IMR-90 (cell line): ENCODE results near the gene CD163L1. TPM values are rescaled to one million over a fixed set of nuclear protein-coding genes. Genes with fewer than 3 reads are reported as not detected.

Experiments used
- ATAC-seq: fragments of 200-7000 bp; cut with Tn5 transposase; 2 replicates; pipeline ENCODE4 v1.9.1; 2020; ENCODE audit warnings: low read depth, mild to moderate bottlenecking, moderate library complexity
- BruUV-seq: library from RNA; stranded (reverse); fragments of 400-500 nt; replicated peaks from 2 replicates; lab custom pipeline; 2021; lab: Mats Ljungman, UMichigan
- CTCF ChIA-PET: fragments of 300-600 bp; formaldehyde crosslinking; extraction: SDS; loops from one replicate; lab custom pipeline; 2021; ENCODE audit warnings: antibody characterized with exemption; lab: Yijun Ruan, JAX
- POLR2A ChIA-PET: fragments of 300-600 bp; sonication (Branson Sonifier 250); formaldehyde crosslinking; loops from one replicate; lab custom pipeline; 2022; ENCODE audit warnings: antibody characterized with exemption; ENCODE audit not compliant: unreplicated experiment; lab: Charles Lee
- DNase-seq: peaks from one replicate; pipeline ENCODE4 v3.0.0; 2013
- H2AFZ ChIP-seq: replicated peaks from 2 replicates; pipeline ENCODE3; 2013; ENCODE audit warnings: low read length, mild to moderate bottlenecking; ENCODE audit not compliant: poor library complexity
- H2AK5ac ChIP-seq: 2 replicates; pipeline ENCODE4 v1.6.1; 2013; ENCODE audit warnings: low read depth, low read length, inconsistent platforms
- H2AK9ac ChIP-seq: replicated peaks from 2 replicates; pipeline ENCODE3; 2013; ENCODE audit warnings: mild to moderate bottlenecking, low read depth, low read length, moderate library complexity; ENCODE audit not compliant: poor library complexity
- H2BK120ac ChIP-seq: 2 replicates; pipeline ENCODE4 v1.6.1; 2013; ENCODE audit warnings: low read depth, low read length, inconsistent platforms
- H2BK15ac ChIP-seq: 3 replicates; pipeline ENCODE4 v1.6.1; 2013; ENCODE audit warnings: low read depth, low read length, inconsistent platforms
- H2BK20ac ChIP-seq: 2 replicates; pipeline ENCODE4 v1.6.1; 2013; ENCODE audit warnings: low read depth, mild to moderate bottlenecking, inconsistent platforms, low read length, moderate library complexity
- H2BK5ac ChIP-seq: 2 replicates; pipeline ENCODE4 v1.6.1; 2013; ENCODE audit warnings: mild to moderate bottlenecking, low read depth, low read length, inconsistent platforms; ENCODE audit not compliant: poor library complexity, severe bottlenecking
- H3K14ac ChIP-seq: replicated peaks from 2 replicates; pipeline ENCODE4 v1.6.1; 2013; ENCODE audit warnings: low read depth, low read length, inconsistent platforms
- H3K18ac ChIP-seq: 2 replicates; pipeline ENCODE4 v1.6.1; 2013; ENCODE audit warnings: low read depth, low read length, control low read depth
- H3K23ac ChIP-seq: 2 replicates; pipeline ENCODE4 v1.6.1; 2013; ENCODE audit warnings: low read depth, low read length, inconsistent platforms
- H3K27ac ChIP-seq: 2 replicates; pipeline ENCODE4 v1.5.1; 2013; ENCODE audit warnings: mild to moderate bottlenecking, control low read depth, low read length; ENCODE audit not compliant: insufficient read depth
- H3K27me3 ChIP-seq: 2 replicates; pipeline ENCODE4 v1.6.1; 2013; ENCODE audit warnings: low read length; ENCODE audit not compliant: control insufficient read depth, insufficient read depth
- H3K36me3 ChIP-seq: 2 replicates; pipeline ENCODE4 v1.6.1; 2013; ENCODE audit warnings: low read length, mixed read lengths; ENCODE audit not compliant: control insufficient read depth, insufficient read depth
- H3K4ac ChIP-seq: 2 replicates; pipeline ENCODE4 v1.6.1; 2013; ENCODE audit warnings: low read depth, low read length, inconsistent platforms
- H3K4me1 ChIP-seq: 2 replicates; pipeline ENCODE4 v1.6.1; 2013; ENCODE audit warnings: low read length, mixed read lengths; ENCODE audit not compliant: control insufficient read depth, insufficient read depth
- H3K4me2 ChIP-seq: 2 replicates; pipeline ENCODE4 v1.6.1; 2013; ENCODE audit warnings: low read depth, mild to moderate bottlenecking, control low read depth, low read length, moderate library complexity
- H3K4me3 ChIP-seq: 2 replicates; pipeline ENCODE4 v1.5.1; 2013; ENCODE audit warnings: low read depth, mild to moderate bottlenecking, control low read depth, low read length, moderate library complexity; ENCODE audit not compliant: insufficient read depth
- H3K56ac ChIP-seq: 2 replicates; pipeline ENCODE4 v1.6.1; 2013; ENCODE audit warnings: low read length, inconsistent platforms; ENCODE audit not compliant: insufficient read depth; ENCODE audit errors: extremely low read depth
- H3K79me1 ChIP-seq, 2 experiments: 2 replicates each; pipeline ENCODE4 v1.6.1; 2013; ENCODE audit warnings: low read length in 2 of 2, inconsistent platforms in 1 of 2, low read depth in 1 of 2
- H3K9ac ChIP-seq: 2 replicates; pipeline ENCODE4 v1.6.1; 2013; ENCODE audit warnings: low read depth, low read length, control low read depth
- H3K9me1 ChIP-seq: 2 replicates; pipeline ENCODE4 v1.6.1; 2013; ENCODE audit warnings: low read length, inconsistent platforms; ENCODE audit not compliant: insufficient read depth
- H3K9me3 ChIP-seq: 2 replicates; pipeline ENCODE4 v1.6.1; 2013; ENCODE audit warnings: low read length; ENCODE audit not compliant: control insufficient read depth, insufficient read depth
- H4K20me1 ChIP-seq: 2 replicates; pipeline ENCODE4 v1.6.1; 2013; ENCODE audit warnings: low read length, inconsistent platforms; ENCODE audit not compliant: insufficient read depth
- H4K5ac ChIP-seq: 2 replicates; pipeline ENCODE4 v1.6.1; 2013; ENCODE audit warnings: mild to moderate bottlenecking, low read depth, low read length, control low read depth
- H4K8ac ChIP-seq, 2 experiments: 2 replicates each; pipeline ENCODE4 v1.6.1; 2013; ENCODE audit warnings: low read depth in 2 of 2, low read length in 2 of 2, control low read depth in 1 of 2, inconsistent platforms in 1 of 2
- H4K91ac ChIP-seq: 2 replicates; pipeline ENCODE4 v1.6.1; 2013; ENCODE audit warnings: low read depth, low read length, inconsistent platforms; ENCODE audit not compliant: insufficient read depth
- BHLHE40 ChIP-seq: fragments of 150-350 bp; IDR thresholded peaks from 2 replicates; pipeline ENCODE4 v1.6.1; 2016; ENCODE audit warnings: mild to moderate bottlenecking, low read depth, low read length
- CEBPB ChIP-seq: IDR thresholded peaks from 2 replicates; pipeline ENCODE4 v1.6.1; 2012; ENCODE audit warnings: low read depth, low read length, improper control_type of control experiment
- CHD1 ChIP-seq: IDR thresholded peaks from 2 replicates; pipeline ENCODE4 v1.6.1; 2012; ENCODE audit warnings: low read depth, low read length, improper control_type of control experiment
- CTCF ChIP-seq: conservative IDR thresholded peaks from 2 replicates; pipeline ENCODE4 v1.5.1; 2012; ENCODE audit warnings: mild to moderate bottlenecking, low read depth, low read length, improper control_type of control experiment
- ELK1 ChIP-seq: fragments of 150-350 bp; IDR thresholded peaks from 2 replicates; pipeline ENCODE4 v1.6.1; 2016; ENCODE audit warnings: low read depth, mild to moderate bottlenecking, low read length, moderate library complexity, borderline replicate concordance
- FOS ChIP-seq: fragments of 150-350 bp; IDR thresholded peaks from 2 replicates; pipeline ENCODE4 v1.6.1; 2016; ENCODE audit warnings: low read depth, low read length
- MAFK ChIP-seq: IDR thresholded peaks from 2 replicates; pipeline ENCODE4 v1.6.1; 2012; ENCODE audit warnings: low read depth, low read length, improper control_type of control experiment
- MAZ ChIP-seq: IDR thresholded peaks from 2 replicates; pipeline ENCODE4 v1.6.1; 2012; ENCODE audit warnings: low read depth, mild to moderate bottlenecking, low read length, improper control_type of control experiment, moderate library complexity, borderline replicate concordance
- MXI1 ChIP-seq: IDR thresholded peaks from 2 replicates; pipeline ENCODE4 v1.6.1; 2012; ENCODE audit warnings: low read depth, mild to moderate bottlenecking, low read length, moderate library complexity, borderline replicate concordance
- NFE2L2 ChIP-seq: fragments of 150-350 bp; IDR thresholded peaks from 2 replicates; pipeline ENCODE4 v1.6.1; 2016; ENCODE audit warnings: low read depth, mild to moderate bottlenecking, low read length
- POLR2A ChIP-seq: IDR thresholded peaks from 2 replicates; pipeline ENCODE4 v1.6.1; 2012; ENCODE audit warnings: mild to moderate bottlenecking, low read depth, low read length
- RAD21 ChIP-seq: IDR thresholded peaks from 2 replicates; pipeline ENCODE4 v1.6.1; 2012; ENCODE audit warnings: low read length, improper control_type of control experiment
- RCOR1 ChIP-seq: IDR thresholded peaks from 2 replicates; pipeline ENCODE4 v1.6.1; 2012; ENCODE audit warnings: mild to moderate bottlenecking, low read length, improper control_type of control experiment; ENCODE audit not compliant: insufficient replicate concordance
- RFX5 ChIP-seq: IDR thresholded peaks from 2 replicates; pipeline ENCODE4 v1.8.0; 2012; ENCODE audit warnings: low read depth, mild to moderate bottlenecking, low read length, moderate library complexity
- SMC3 ChIP-seq: fragments of 150-350 bp; IDR thresholded peaks from 2 replicates; pipeline ENCODE4 v1.6.1; 2016; ENCODE audit warnings: low read depth, mild to moderate bottlenecking, antibody characterized with exemption, low read length, moderate library complexity
- USF2 ChIP-seq: fragments of 150-350 bp; IDR thresholded peaks from 2 replicates; pipeline ENCODE4 v1.6.1; 2017; ENCODE audit warnings: mild to moderate bottlenecking, antibody characterized with exemption, low read length, low read depth
- WGBS, 2 experiments: methylation state at CpG; one replicate each; pipeline versions ENCODE4 v1.1.5 to v1.1.7; 2013; ENCODE audit warnings: missing lambda C conversion rate in 2 of 2; ENCODE audit not compliant: insufficient read length in 1 of 2; ENCODE audit errors: extremely low coverage in 2 of 2; 5-methylcytosine and 5-hydroxymethylcytosine counted together
- dilution Hi-C: fragments of 300-500 bp; cut with HindIII; formaldehyde crosslinking; loops from one replicate; pipeline ENCODE4 v1.14.3; 2018; ENCODE audit warnings: low sequenced_read_pairs; ENCODE audit not compliant: unreplicated experiment
- in situ Hi-C: fragments of 300-500 bp; cut with MboI; formaldehyde crosslinking; loops from 3 replicates; pipeline ENCODE4 v1.14.3; 2019; ENCODE audit warnings: low sequenced_read_pairs, inconsistent platforms, mixed read lengths
- intact Hi-C: fragments of 100-400 bp; cut with micrococcal nuclease; formaldehyde crosslinking; loops from 2 replicates; pipeline ENCODE4 v1.10.0; 2022
- polyA plus RNA-seq, 3 experiments: library from polyadenylated mRNA; depleted of rRNA; stranded (reverse); fragments of >200 nt; gene quantifications; 2 replicates each; pipeline ENCODE4 v1.2.3, GENCODE V29; 2012; ENCODE audit warnings: low replicate concordance in 1 of 3
- total RNA-seq: library from RNA; depleted of rRNA; stranded (reverse); fragments of >200 nt; gene quantifications from 2 replicates; pipeline ENCODE4 v1.2.3, GENCODE V29; 2012

The CD163L1 gene
- total and polyA plus RNA-seq, 2 of the 4 experiments (the other 2 are of a cell fraction), result 0.50 to 1.6 TPM

- POLR2A ChIA-PET, result no interaction called here
- no TSS peak for BruUV-seq
These were observed 2.7 kb downstream of the CD163L1 start for GRCh38 chr12:7441216-7441615.

More at GRCh38 chr12:7441216-7441615, 2.7 kb downstream of the CD163L1 start:
- TF ChIP-seq MXI1 (no peak), NFE2L2 (no peak), RAD21 (no peak), RFX5 (no peak), USF2 (no peak), BHLHE40 (no peak), RCOR1 (no peak), POLR2A (no peak), SMC3 (no peak), MAZ (no peak), CTCF (no peak), CEBPB (no peak), CHD1 (no peak), MAFK (no peak), FOS (no peak), ELK1 (no peak)
- no peak overlapping the region for H3K23ac ChIP-seq
- CTCF ChIA-PET, result no interaction called here
- no peak overlapping the region for H4K8ac ChIP-seq
- no peak overlapping the region for H3K4ac ChIP-seq
- no peak overlapping the region for H2AFZ ChIP-seq
- H3K27me3 ChIP-seq, result no peaks in the 10 kb centered on the region
- no peak overlapping the region for H4K91ac ChIP-seq
- H2BK15ac ChIP-seq, result no peak overlapping the region
- H2AK5ac ChIP-seq, result no peak overlapping the region
- H3K18ac ChIP-seq, result no peak overlapping the region
- no peak for DNase-seq
- ATAC-seq, result no peak
- no peak overlapping the region for H3K27ac ChIP-seq
- no peaks in the 10 kb centered on the region for H3K4me1 ChIP-seq
- no peak overlapping the region for H2AK9ac ChIP-seq
- H3K36me3 ChIP-seq, result no peaks in the 10 kb centered on the region
- H3K79me1 ChIP-seq, result no peaks in the 10 kb centered on the region
- no peak overlapping the region for H3K9ac ChIP-seq
- in situ Hi-C loops, result no loop called here
- no peak overlapping the region for H4K5ac ChIP-seq
- 0 out of 2 replicates have a peak, but pooled peaks cover 3% of the 10 kb centered on the region for H3K9me3 ChIP-seq
- intact Hi-C loops, result no loop called here
- no peak overlapping the region for H3K4me2 ChIP-seq
- no peak overlapping the region for H3K4me3 ChIP-seq
- no peak overlapping the region for H2BK20ac ChIP-seq
- H3K56ac ChIP-seq, result no peak overlapping the region
- H3K9me1 ChIP-seq, result no peaks in the 10 kb centered on the region
- H2BK5ac ChIP-seq, result no peak overlapping the region
- no peak overlapping the region for H2BK120ac ChIP-seq
- WGBS, 2 experiments, result no CpG with 5 or more reads among the region's 1 CpG
- dilution Hi-C loops, result no loop called here
- H4K20me1 ChIP-seq, result no peaks in the 10 kb centered on the region
- H3K14ac ChIP-seq, result no peak overlapping the region
